ENCODE measurements around the gene RPL21. TPM values are rescaled to one million over a fixed set of nuclear protein-coding genes. Genes with fewer than 3 reads are reported as not detected.

Gene RPL21
- polyA plus RNA-seq, 3 donors: 720 to 1,049 (median 966) TPM

GRCh38 chr13:27233964-27234363 lies 17.4 kb upstream of the RPL21 start:
- no peak for DNase-seq (ENCODE audit: extremely low read depth in 1 of 11, low read depth in 9 of 11, low spot score in 4 of 11)

GRCh38 chr13:27236478-27236877 lies 14.9 kb upstream of the RPL21 start:
- DNase-seq (ENCODE audit: extremely low read depth in 1 of 11, low read depth in 9 of 11, low spot score in 4 of 11): no peak

- no peak for DNase-seq (ENCODE audit: extremely low read depth in 1 of 11, low read depth in 9 of 11, low spot score in 4 of 11)
Observed at GRCh38 chr13:27242702-27243101, 8.7 kb upstream of the RPL21 start.

GRCh38 chr13:27245610-27246009 lies 5.7 kb upstream of the RPL21 start:
- DNase-seq (ENCODE audit: extremely low read depth in 1 of 11, low read depth in 9 of 11, low spot score in 4 of 11): no peak

GRCh38 chr13:27250833-27251165 lies 559 bp upstream of the RPL21 start:
- DNase-seq (ENCODE audit: extremely low read depth in 1 of 11, low read depth in 9 of 11, low spot score in 4 of 11): no peak

GRCh38 chr13:27252467-27252866 lies 1.1 kb downstream of the RPL21 start:
- no peak for DNase-seq (ENCODE audit: extremely low read depth in 1 of 11, low read depth in 9 of 11, low spot score in 4 of 11)

- no peak for DNase-seq (ENCODE audit: extremely low read depth in 1 of 11, low read depth in 9 of 11, low spot score in 4 of 11)
Observed at GRCh38 chr13:27257233-27257568, 5.8 kb downstream of the RPL21 start.

- no peak for DNase-seq (ENCODE audit: extremely low read depth in 1 of 11, low read depth in 9 of 11, low spot score in 4 of 11)
Observed at GRCh38 chr13:27257648-27258253, 6.4 kb downstream of the RPL21 start.

- no peak for DNase-seq (ENCODE audit: extremely low read depth in 1 of 11, low read depth in 9 of 11, low spot score in 4 of 11)
Observed at GRCh38 chr13:27258637-27259386, 7.5 kb downstream of the RPL21 start.

- no peak for DNase-seq (ENCODE audit: extremely low read depth in 1 of 11, low read depth in 9 of 11, low spot score in 4 of 11)
Observed at GRCh38 chr13:27259831-27260230, 8.5 kb downstream of the RPL21 start.

GRCh38 chr13:27261396-27261795 lies 10.0 kb downstream of the RPL21 start:
- no peak for DNase-seq (ENCODE audit: extremely low read depth in 1 of 11, low read depth in 9 of 11, low spot score in 4 of 11)

GRCh38 chr13:27263438-27263837 lies 12.1 kb downstream of the RPL21 start:
- DNase-seq (ENCODE audit: extremely low read depth in 1 of 11, low read depth in 9 of 11, low spot score in 4 of 11): no peak

GRCh38 chr13:27264181-27264580 lies 12.8 kb downstream of the RPL21 start:
- DNase-seq (ENCODE audit: extremely low read depth in 1 of 11, low read depth in 9 of 11, low spot score in 4 of 11): no peak

GRCh38 chr13:27264648-27265047 lies 13.3 kb downstream of the RPL21 start:
- no peak for DNase-seq (ENCODE audit: extremely low read depth in 1 of 11, low read depth in 9 of 11, low spot score in 4 of 11)

- no peak for DNase-seq (ENCODE audit: extremely low read depth in 1 of 11, low read depth in 9 of 11, low spot score in 4 of 11)
Observed at GRCh38 chr13:27266917-27267316, 15.6 kb downstream of the RPL21 start.

- no peak for DNase-seq (ENCODE audit: extremely low read depth in 1 of 11, low read depth in 9 of 11, low spot score in 4 of 11)
Observed at GRCh38 chr13:27267596-27267995, 16.2 kb downstream of the RPL21 start.

- DNase-seq (ENCODE audit: extremely low read depth in 1 of 11, low read depth in 9 of 11, low spot score in 4 of 11): no peak
Observed at GRCh38 chr13:27269114-27269665, 17.8 kb downstream of the RPL21 start.

GRCh38 chr13:27270594-27271520 lies 19.5 kb downstream of the RPL21 start, which contains the start of gene RASL11A:
TSS of gene RASL11A (plus strand) at chr13:27270830. CDS start at chr13:27270945, 115 bp downstream.
- peak in 10 of 11 donors; percentile 50 to 88 (median 78) for DNase-seq (ENCODE audit: extremely low read depth in 1 of 11, low read depth in 9 of 11, low spot score in 4 of 11)

GRCh38 chr13:27271570-27272096 lies 20.3 kb downstream of the RPL21 start:
- DNase-seq (ENCODE audit: extremely low read depth in 1 of 11, low read depth in 9 of 11, low spot score in 4 of 11): no peak
